HepG2 (cell line): ENCODE data around the gene SRXN1. TPM values are rescaled to one million over a fixed set of nuclear protein-coding genes. Genes with fewer than 3 reads are reported as not detected.

Experiments
- ATAC-seq: fragments of 200-7000 bp; cut with Tn5 transposase; 3 replicates; pipeline ENCODE4 v1.9.1; 2020; ENCODE audit warnings: mild to moderate bottlenecking, moderate library complexity
- BruUV-seq: library from RNA; stranded (reverse); fragments of 400-500 nt; replicated peaks from 2 replicates; lab custom pipeline; 2021; lab: Mats Ljungman, UMichigan
- CTCF ChIA-PET: fragments of 300-600 bp; formaldehyde crosslinking; extraction: SDS; loops from one replicate; lab custom pipeline; 2021; ENCODE audit warnings: low total read pairs, inconsistent platforms, low intra/inter-chr PET ratio; lab: Yijun Ruan, JAX
- POLR2A ChIA-PET: fragments of 350-600 bp; sonication (Branson Sonifier 250); formaldehyde crosslinking; loops from one replicate; lab custom pipeline; 2020; ENCODE audit warnings: antibody characterized with exemption, inconsistent platforms; lab: Yijun Ruan, JAX
- DNase-seq: peaks from one replicate; pipeline ENCODE4 v3.0.0-alpha.2; 2015; ENCODE audit warnings: low spot score
- FAIRE-seq: peaks from 3 replicates; lab custom pipeline; 2011; peaks lifted over from hg19 to GRCh38; lab: Jason Lieb, UNC
- H2AFZ ChIP-seq: one replicate; pipeline ENCODE4 v1.6.1; 2011; ENCODE audit warnings: low read length, inconsistent platforms
- H3K27ac ChIP-seq: fragments of 300-600 bp; 3 replicates; pipeline ENCODE4 v1.8.0; 2011; ENCODE audit warnings: mixed run types, mild to moderate bottlenecking, mixed read lengths, low read length, inconsistent platforms; ENCODE audit not compliant: insufficient read depth; ENCODE audit errors: extremely low read length
- H3K27me3 ChIP-seq, 2 experiments: fragments of 200-600 bp in 1 of 2; 2 replicates in 1 of 2; 3 replicates in 1 of 2; pipeline versions ENCODE4 v1.6.0 to v1.8.0; 2011; ENCODE audit warnings: low read length in 2 of 2, mild to moderate bottlenecking in 2 of 2, moderate library complexity in 2 of 2, inconsistent platforms in 1 of 2; ENCODE audit not compliant: insufficient read depth in 2 of 2, control insufficient read depth in 1 of 2
- H3K36me3 ChIP-seq, 2 experiments: fragments of 200-600 bp in 1 of 2; replicated peaks in 1 of 2; 2 replicates in 1 of 2; 3 replicates in 1 of 2; pipeline versions ENCODE4 v1.5.1 to v1.8.0; 2011; ENCODE audit warnings: low read length in 2 of 2, inconsistent platforms in 1 of 2; ENCODE audit not compliant: insufficient read depth in 2 of 2, control insufficient read depth in 1 of 2
- H3K4me1 ChIP-seq: 2 replicates; pipeline ENCODE4 v1.5.1; 2012; ENCODE audit warnings: low read length, inconsistent platforms; ENCODE audit not compliant: insufficient read depth
- H3K4me2 ChIP-seq: 2 replicates; pipeline ENCODE4 v1.6.0; 2011; ENCODE audit warnings: low read depth, low read length, inconsistent platforms
- H3K4me3 ChIP-seq, 3 experiments: fragments of 200-600 bp in 1 of 3; sonication (generic), shearing (Covaris generic) in 1 of 3; replicated peaks in 1 of 3; 2 replicates each; pipeline ENCODE4 v1.5.1; 2011 to 2016; ENCODE audit warnings: low read length in 3 of 3, inconsistent platforms in 2 of 3, low read depth in 2 of 3, mild to moderate bottlenecking in 2 of 3, control low read depth in 1 of 3, mixed read lengths in 1 of 3; ENCODE audit not compliant: insufficient read depth in 1 of 3
- H3K79me2 ChIP-seq: one replicate; pipeline ENCODE4 v1.6.1; 2011; ENCODE audit warnings: low read length, inconsistent platforms; ENCODE audit not compliant: insufficient read depth
- H3K9ac ChIP-seq: 2 replicates; pipeline ENCODE4 v1.6.0; 2011; ENCODE audit warnings: mild to moderate bottlenecking, low read depth, low read length, inconsistent platforms; ENCODE audit not compliant: insufficient read depth
- H3K9me3 ChIP-seq: 2 replicates; pipeline ENCODE4 v1.5.1; 2012; ENCODE audit warnings: mild to moderate bottlenecking, low read length
- H4K20me1 ChIP-seq: 2 replicates; pipeline ENCODE4 v1.6.0; 2011; ENCODE audit warnings: inconsistent platforms, mild to moderate bottlenecking, low read length, moderate library complexity; ENCODE audit not compliant: insufficient read depth
- MEIS2 ChIP-seq: sonication (generic); formaldehyde crosslinking; IDR thresholded peaks from 2 replicates; pipeline ENCODE4 v1.9.0; 2021; ENCODE audit warnings: mild to moderate bottlenecking, missing genetic modification reagents
- SNAPC4 ChIP-seq: sonication (generic); formaldehyde crosslinking; IDR thresholded peaks from 2 replicates; pipeline ENCODE4 v1.4.0; 2020; ENCODE audit warnings: mild to moderate bottlenecking, missing genetic modification reagents
- WGBS: methylation state at CpG from one replicate; pipeline ENCODE4 v1.1.6; 2017; ENCODE audit warnings: low lambda C conversion rate; 5-methylcytosine and 5-hydroxymethylcytosine counted together
- in situ Hi-C: cut with HindIII; loops from 2 replicates; pipeline ENCODE4 v1.10.0; 2017; ENCODE audit warnings: low pct_unique_long_range_greater_than_20kb; ENCODE audit not compliant: extremely low pct_ligation_motif_present
- intact Hi-C: fragments of 100-400 bp; cut with micrococcal nuclease; formaldehyde crosslinking; loops from one replicate; pipeline ENCODE4 v1.10.0; 2022; ENCODE audit not compliant: unreplicated experiment
- polyA plus RNA-seq, 8 experiments: library from polyadenylated mRNA; depleted of rRNA in 3 of 8; stranded (reverse) in 7 of 8; unstranded in 1 of 8; fragments of >200 nt; fragmentation: Illumina TruSeq in 4 of 8; extraction: Trizol in 4 of 8; gene quantifications; 2 replicates each; pipeline versions ENCODE4 v1.2.1 to v1.2.3, GENCODE V29; 2011 to 2016; ENCODE audit warnings: low read depth in 4 of 8, missing spikeins in 1 of 8, mixed read lengths in 1 of 8; ENCODE audit not compliant: insufficient read depth in 1 of 8
- total RNA-seq, 5 experiments: library from RNA; depleted of rRNA; stranded (reverse); fragments of >200 nt; fragmentation: Illumina TruSeq; extraction: Trizol; gene quantifications; 2 replicates each; pipeline ENCODE4 v1.2.3, GENCODE V29; 2016; ENCODE audit warnings: low read depth in 1 of 5

The SRXN1 gene
- total and polyA plus RNA-seq, 2 of the 13 experiments (the other 11 are each of a cell fraction or from before 2014, with no cell fraction given), result 29.9 to 87.7 TPM

- no peak for TF ChIP-seq SNAPC4
Observed at GRCh38 chr20:671252-672030, 18.4 kb upstream of the SRXN1 start (continued).

- Histone ChIP-seq H3K4me3 (no peak overlapping the region), H3K27me3 (peaks cover 14 to 66% of the 10 kb centered on the region in 2 experiments; a peak in 4 of 5 replicates), H3K27ac (no peak overlapping the region), H3K9ac (no peak overlapping the region), H3K9me3 (no peaks in the 10 kb centered on the region), H2AFZ (no peak overlapping the region), H3K36me3 (no peaks in the 10 kb centered on the region), H3K4me1 (peaks cover 6% of the 10 kb centered on the region), H3K79me2 (no peaks in the 10 kb centered on the region), H4K20me1 (peaks cover 10% of the 10 kb centered on the region; the same call in 1 of the 2 replicates), H3K4me2 (no peak overlapping the region)
- ChIA-PET POLR2A (no interaction called here), CTCF (no interaction called here)
- DNase-seq (no peak), ATAC-seq (no peak), FAIRE-seq (no peak)
- no TSS peak for BruUV-seq
- intact Hi-C loops (no loop called here), in situ Hi-C loops (no loop called here)
- 11% methylated on average over 7 of the region's 7 CpGs for WGBS
- no peak for TF ChIP-seq MEIS2 (CRISPR knock-in tag)
Observed at GRCh38 chr20:669573-669972, 16.6 kb upstream of the SRXN1 start.
